Transverse colon (tissue), 4 donors: ENCODE data around the gene LLCFC1. TPM values are rescaled to one million over a fixed set of nuclear protein-coding genes. Genes with fewer than 3 reads are reported as not detected.

Experiments
- DNase-seq: peaks from one replicate; pipeline ENCODE4 v3.0.0-alpha.2; 2019
- H3K27ac ChIP-seq, 4 donors: fragments of 200-600 bp; sonication (generic); 2 replicates each; pipeline ENCODE4 v1.5.1; 2016 to 2018; ENCODE audit warnings: inconsistent platforms in 4 of 4
- H3K27me3 ChIP-seq: fragments of 200-600 bp; sonication (generic); 2 replicates; pipeline ENCODE4 v1.5.1; 2017; ENCODE audit warnings: inconsistent platforms
- H3K36me3 ChIP-seq, 4 donors: fragments of 200-600 bp; sonication (generic); 2 replicates each; pipeline ENCODE4 v1.5.1; 2017 to 2019; ENCODE audit warnings: inconsistent platforms in 4 of 4
- H3K4me1 ChIP-seq, 4 donors: fragments of 200-600 bp; sonication (generic); 2 replicates each; pipeline ENCODE4 v1.5.1; 2017 to 2020; ENCODE audit warnings: inconsistent platforms in 4 of 4
- H3K4me3 ChIP-seq, 4 donors: fragments of 200-600 bp; sonication (generic); 1 replicate in 1 of 4; 2 replicates in 3 of 4; pipeline versions ENCODE4 v1.5.1 to v1.6.1; 2017 to 2019; ENCODE audit warnings: inconsistent platforms in 4 of 4
- H3K9me3 ChIP-seq, 2 donors: fragments of 200-600 bp; sonication (generic); 2 replicates each; pipeline ENCODE4 v1.5.1; 2017 to 2019; ENCODE audit warnings: inconsistent platforms in 2 of 2
- CTCF ChIP-seq, 5 experiments: fragments of 200-600 bp in 3 of 5; fragments of 450-650 bp in 2 of 5; sonication (generic) in 3 of 5; IDR thresholded peaks; 1 replicate in 2 of 5; 2 replicates in 3 of 5; pipeline ENCODE4 v1.5.1; 2016 to 2017; ENCODE audit warnings: antibody characterized with exemption in 5 of 5, inconsistent platforms in 3 of 5, mild to moderate bottlenecking in 2 of 5, moderate library complexity in 1 of 5
- EP300 ChIP-seq: sonication (generic); formaldehyde crosslinking; IDR thresholded peaks from one replicate; pipeline ENCODE4 v1.6.1; 2017; ENCODE audit warnings: antibody characterized with exemption, low read depth
- POLR2A ChIP-seq: fragments of 450-650 bp; IDR thresholded peaks from one replicate; pipeline ENCODE4 v1.6.1; 2016; ENCODE audit warnings: antibody characterized with exemption, mild to moderate bottlenecking, moderate library complexity
- POLR2AphosphoS5 ChIP-seq, 3 donors: sonication (generic); formaldehyde crosslinking; IDR thresholded peaks; one replicate each; pipeline ENCODE4 v1.6.1; 2016; ENCODE audit warnings: antibody characterized with exemption in 3 of 3
- WGBS, 2 donors: methylation state at CpG; one replicate each; pipeline ENCODE4 v1.1.5; 2018; ENCODE audit warnings: low coverage in 1 of 2; 5-methylcytosine and 5-hydroxymethylcytosine counted together
- in situ Hi-C, 4 donors: fragments of 200-750 bp; cut with MboI; loops; one replicate each; pipeline versions ENCODE4 v1.15.0 to v1.15.1; 2017; ENCODE audit warnings: low sequenced_read_pairs in 3 of 4, low pct_ligation_motif_present in 1 of 4, low pct_unique_long_range_greater_than_20kb in 1 of 4
- intact Hi-C: fragments of 100-400 bp; cut with DNase I; formaldehyde crosslinking; loops from one replicate; pipeline ENCODE4 v1.15.1; 2023; ENCODE audit warnings: low total_unique reads
- total RNA-seq, 4 donors: library from RNA; depleted of rRNA; stranded (reverse); fragments of >200 nt; gene quantifications; one replicate each; pipeline ENCODE4 v1.1.0, GENCODE V29; 2016

The LLCFC1 gene
- total RNA-seq, 4 donors from 2014 or later = not detected

GRCh38 chr7:142901426-142902259 is 37.6 kb upstream of the LLCFC1 start:
- TF ChIP-seq CTCF (IDR thresholded peaks at IDR 0.05) (no peak), POLR2A (no peak), EP300 (no peak)
- in situ Hi-C loops (no loop called here), intact Hi-C loops (no loop called here)
- no peak for DNase-seq
- H3K4me1 ChIP-seq = no peaks in the 10 kb centered on the region
- WGBS, 2 donors = 56 to 86% methylated on average over 3 to 15 of the region's 15 CpGs
- no peaks in the 10 kb centered on the region for H3K36me3 ChIP-seq
- no peaks in the 10 kb centered on the region for H3K27me3 ChIP-seq
- peaks cover 0 to 4% of the 10 kb centered on the region in 2 donors for H3K9me3 ChIP-seq
- no peak overlapping the region for H3K27ac ChIP-seq
- no peak overlapping the region for H3K4me3 ChIP-seq

- Histone ChIP-seq H3K27me3 (no peaks in the 10 kb centered on the region), H3K9me3 (peaks cover 0 to 4% of the 10 kb centered on the region in 2 donors), H3K36me3 (no peaks in the 10 kb centered on the region), H3K4me3 (no peak overlapping the region), H3K27ac (no peak overlapping the region), H3K4me1 (no peaks in the 10 kb centered on the region)
- in situ Hi-C loops = no loop called here
- no peak for DNase-seq
- TF ChIP-seq EP300 = no peak
- TF ChIP-seq CTCF (IDR thresholded peaks at IDR 0.05) = no peak
- TF ChIP-seq POLR2A = no peak
- TF ChIP-seq POLR2AphosphoS5 (IDR thresholded peaks at IDR 0.05) = no peak
- intact Hi-C loops = no loop called here
Measured at GRCh38 chr7:142904128-142904527, 35.2 kb upstream of the LLCFC1 start.

DNA sequence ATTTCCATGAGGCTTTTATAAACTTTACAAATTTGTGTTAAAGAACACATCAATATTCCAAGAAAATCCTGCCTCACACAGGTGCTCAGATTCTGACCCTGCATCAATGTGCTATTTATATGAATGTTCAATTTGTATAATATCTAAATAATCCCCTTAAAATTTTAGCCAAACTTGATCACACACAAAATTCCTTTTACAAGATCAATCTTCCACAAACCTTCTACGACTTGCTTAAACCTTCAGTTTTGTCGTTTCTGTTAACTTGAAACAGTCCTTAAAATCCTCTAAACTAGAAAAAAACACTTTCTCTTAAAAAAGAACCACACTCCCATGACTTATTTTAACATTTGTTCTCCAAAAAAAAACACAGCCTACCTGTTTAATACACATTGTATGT is 33.5 kb upstream of the LLCFC1 start:
- no peaks in the 10 kb centered on the region for H3K36me3 ChIP-seq
- no peaks in the 10 kb centered on the region for H3K4me1 ChIP-seq
- intact Hi-C loops (no loop called here), in situ Hi-C loops (no loop called here)
- no peak for DNase-seq
- no peaks in the 10 kb centered on the region for H3K27me3 ChIP-seq
- no peak for TF ChIP-seq CTCF (IDR thresholded peaks at IDR 0.05)
- no peak for TF ChIP-seq POLR2AphosphoS5 (IDR thresholded peaks at IDR 0.05)
- TF ChIP-seq EP300 = no peak
- TF ChIP-seq POLR2A = no peak
- peaks cover 0 to 4% of the 10 kb centered on the region in 2 donors for H3K9me3 ChIP-seq
- no peak overlapping the region for H3K27ac ChIP-seq
- WGBS, 2 donors = 82 to 83% methylated on average over 2 of the region's 2 CpGs
- H3K4me3 ChIP-seq = no peak overlapping the region

GRCh38 chr7:142906643-142907042 is 32.6 kb upstream of the LLCFC1 start:
- 73 to 95% methylated on average over 2 of the region's 2 CpGs for WGBS, 2 donors
- intact Hi-C loops = no loop called here

More at GRCh38 chr7:142906643-142907042, 32.6 kb upstream of the LLCFC1 start:
- H3K4me1 ChIP-seq = no peaks in the 10 kb centered on the region
- H3K27me3 ChIP-seq = no peaks in the 10 kb centered on the region
- H3K27ac ChIP-seq = no peak overlapping the region
- DNase-seq = no peak
- H3K36me3 ChIP-seq = no peaks in the 10 kb centered on the region
- in situ Hi-C loops = no loop called here
- TF ChIP-seq EP300 (no peak), POLR2AphosphoS5 (IDR thresholded peaks at IDR 0.05) (no peak), POLR2A (no peak), CTCF (IDR thresholded peaks at IDR 0.05) (no peak)
- H3K4me3 ChIP-seq = no peak overlapping the region
- peaks cover 0 to 4% of the 10 kb centered on the region in 2 donors for H3K9me3 ChIP-seq
